Neural progenitor cell (in vitro differentiated cells): ENCODE results near the gene LRBA.

Experiments used
- EZH2 ChIP-seq: fragments of 200-600 bp; sonication (generic); IDR thresholded peaks from 2 replicates; pipeline ENCODE4 v1.6.1; 2017; ENCODE audit warnings: antibody characterized with exemption, mild to moderate bottlenecking, moderate library complexity
- EZH2phosphoT487 ChIP-seq: fragments of 200-600 bp; sonication (generic); IDR thresholded peaks from 2 replicates; pipeline ENCODE4 v1.6.1; 2017; ENCODE audit warnings: antibody characterized with exemption
- TF ChIP-seq, protein P1 (sequence below): fragments of 200-600 bp; sonication (generic); IDR thresholded peaks from 2 replicates; pipeline ENCODE4 v1.5.1; 2017; ENCODE audit warnings: antibody characterized with exemption, mild to moderate bottlenecking

DNA sequence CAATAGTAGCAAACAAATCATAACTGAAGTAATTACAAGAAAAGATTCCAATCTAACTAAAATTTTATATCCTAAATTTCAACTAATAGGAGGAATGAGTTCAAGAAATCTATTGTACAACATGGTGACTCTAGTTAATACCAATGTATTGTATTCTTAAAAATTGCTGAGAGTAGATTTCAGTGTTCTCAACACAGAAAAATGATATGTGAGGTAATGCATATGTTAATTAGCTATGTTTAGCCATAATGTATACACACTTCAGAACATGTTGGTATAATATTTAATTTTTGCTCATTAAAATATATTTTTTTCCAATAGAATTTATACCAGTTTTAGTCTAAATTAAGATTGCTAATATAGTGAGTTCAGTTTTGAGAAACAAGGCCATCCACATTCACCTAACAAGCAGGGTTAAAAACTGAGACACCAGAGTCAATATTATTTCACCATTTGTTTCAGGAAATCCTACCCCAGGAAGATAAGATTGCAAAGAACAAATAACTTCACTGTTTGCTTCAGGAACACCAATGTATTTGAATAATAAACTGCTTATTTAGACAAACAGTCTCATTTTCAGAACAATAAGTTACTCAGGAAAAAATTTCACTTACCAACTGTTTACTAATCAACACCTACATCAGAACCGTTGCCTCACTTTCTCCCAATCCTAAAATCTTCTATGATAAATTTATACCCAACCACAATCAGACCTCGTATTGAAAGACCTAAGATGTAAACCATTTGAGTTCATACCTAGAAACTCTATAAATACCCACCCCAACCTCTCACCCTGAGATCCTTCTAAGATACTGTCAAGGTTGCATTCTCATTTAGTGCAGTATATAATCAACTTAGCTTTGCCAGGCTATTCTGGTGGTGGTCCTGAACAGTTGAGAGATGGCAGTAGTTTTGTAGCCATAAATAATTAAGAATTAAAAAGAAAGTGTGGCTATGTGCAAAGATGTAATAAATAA is 300.3 kb downstream of the LRBA start:
- TF ChIP-seq, protein P1, sequence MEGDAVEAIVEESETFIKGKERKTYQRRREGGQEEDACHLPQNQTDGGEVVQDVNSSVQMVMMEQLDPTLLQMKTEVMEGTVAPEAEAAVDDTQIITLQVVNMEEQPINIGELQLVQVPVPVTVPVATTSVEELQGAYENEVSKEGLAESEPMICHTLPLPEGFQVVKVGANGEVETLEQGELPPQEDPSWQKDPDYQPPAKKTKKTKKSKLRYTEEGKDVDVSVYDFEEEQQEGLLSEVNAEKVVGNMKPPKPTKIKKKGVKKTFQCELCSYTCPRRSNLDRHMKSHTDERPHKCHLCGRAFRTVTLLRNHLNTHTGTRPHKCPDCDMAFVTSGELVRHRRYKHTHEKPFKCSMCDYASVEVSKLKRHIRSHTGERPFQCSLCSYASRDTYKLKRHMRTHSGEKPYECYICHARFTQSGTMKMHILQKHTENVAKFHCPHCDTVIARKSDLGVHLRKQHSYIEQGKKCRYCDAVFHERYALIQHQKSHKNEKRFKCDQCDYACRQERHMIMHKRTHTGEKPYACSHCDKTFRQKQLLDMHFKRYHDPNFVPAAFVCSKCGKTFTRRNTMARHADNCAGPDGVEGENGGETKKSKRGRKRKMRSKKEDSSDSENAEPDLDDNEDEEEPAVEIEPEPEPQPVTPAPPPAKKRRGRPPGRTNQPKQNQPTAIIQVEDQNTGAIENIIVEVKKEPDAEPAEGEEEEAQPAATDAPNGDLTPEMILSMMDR, result no peak
- TF ChIP-seq EZH2 (no peak), EZH2phosphoT487 (no peak)
